HG03039 (cell line): Measurements from ENCODE around the gene MRPL40.

Experiments
- ATAC-seq: cut with Tn5 transposase; IDR thresholded peaks from one replicate; pipeline ENCODE4 v1.9.1; 2021; ENCODE audit warnings: mild to moderate bottlenecking, moderate library complexity; ENCODE audit not compliant: unreplicated experiment

MRPL40 gene

DNA sequence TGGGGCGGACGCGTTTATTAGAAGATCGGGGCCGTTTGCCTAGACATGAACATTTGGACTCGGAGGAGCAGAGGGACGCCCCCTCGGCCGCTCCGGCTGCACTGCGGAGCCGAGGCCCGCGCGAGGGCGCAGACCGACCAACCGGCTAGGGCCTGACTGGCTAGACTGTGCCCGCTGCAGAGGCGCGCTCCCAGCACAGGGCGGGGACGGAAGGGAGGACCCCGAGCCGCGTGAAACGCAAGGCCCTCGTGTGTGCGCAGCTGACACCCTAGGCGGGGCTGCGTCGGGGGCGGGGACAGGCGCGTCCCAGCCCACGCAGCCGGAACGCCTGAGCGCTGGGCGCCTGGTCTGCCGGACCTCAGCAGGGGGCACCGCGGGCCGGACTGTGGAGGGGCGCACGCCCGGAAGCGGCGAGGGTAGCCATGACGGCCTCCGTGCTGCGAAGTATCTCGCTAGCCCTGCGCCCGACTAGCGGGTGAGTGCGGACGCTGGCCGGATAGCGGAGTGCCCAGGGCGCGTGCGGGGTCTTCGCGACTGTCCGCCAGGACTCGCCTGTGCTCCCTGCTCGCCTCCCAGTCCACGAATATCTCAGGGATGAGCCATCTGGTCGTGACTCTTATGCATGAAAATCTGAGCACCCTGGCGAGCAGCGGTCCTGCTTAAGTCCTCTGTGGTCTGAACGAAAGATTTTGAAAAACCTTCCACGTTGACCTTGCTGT, at the start of gene MRPL40:
MRPL40 (plus strand) TSS at position 413 of the 719 bp plus-strand sequence; CDS start at position 423, 10 bp downstream.
- ATAC-seq: peak; percentile 65

DNA sequence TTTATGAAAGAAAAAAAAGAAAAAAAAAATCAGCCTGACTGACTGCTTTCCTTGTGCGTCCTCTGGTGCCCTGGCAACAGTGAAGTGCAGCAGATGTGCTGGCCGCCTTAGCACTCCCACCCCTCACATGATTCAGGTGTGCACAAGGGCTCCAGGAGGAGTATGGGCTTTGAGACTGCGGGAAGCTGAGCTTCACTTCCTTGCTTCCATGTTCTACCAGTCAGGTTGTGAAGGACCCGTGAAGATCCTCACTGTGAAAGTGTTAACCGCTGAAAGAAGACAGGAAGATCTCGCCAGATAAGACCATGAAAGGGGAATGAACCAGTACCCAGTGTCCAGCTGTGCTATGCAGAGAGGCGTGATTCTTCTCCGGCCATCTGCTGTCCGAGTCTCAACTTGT, 49.1 kb upstream of the MRPL40 start:
- no peak for ATAC-seq

DNA sequence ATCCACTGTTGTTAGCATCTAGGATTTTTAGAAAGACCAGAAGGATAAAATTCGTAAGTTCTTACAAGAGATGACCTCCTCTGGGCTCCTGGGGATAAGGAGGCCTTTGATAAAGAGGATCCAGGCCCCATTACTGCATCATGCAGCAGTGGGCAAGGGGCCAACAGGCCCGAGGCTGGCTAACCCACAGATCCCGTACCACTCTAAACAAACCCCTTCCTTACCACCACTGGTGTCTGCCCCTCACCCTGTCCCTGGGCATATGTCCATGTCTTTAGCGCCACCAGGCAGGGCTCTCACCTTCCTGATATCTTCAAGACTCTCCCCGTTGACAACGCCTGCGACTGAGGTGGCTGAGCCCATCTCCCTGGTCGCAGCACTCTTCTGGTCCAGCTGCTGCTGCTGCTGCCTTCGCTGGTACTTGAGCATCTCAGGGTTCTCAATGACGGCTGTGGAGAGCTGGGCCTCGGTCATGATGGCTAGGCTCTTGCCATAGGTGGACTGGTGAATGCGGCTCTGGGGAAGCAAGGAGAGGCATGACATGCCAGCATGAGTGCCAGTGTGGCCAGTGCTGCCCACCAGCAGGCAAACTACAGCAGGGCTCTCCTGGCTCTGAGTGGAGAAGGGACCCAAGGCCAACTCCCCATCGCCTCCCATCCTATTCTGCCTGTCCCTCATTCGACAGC, 47.0 kb upstream of the MRPL40 start:
- ATAC-seq: no peak

DNA sequence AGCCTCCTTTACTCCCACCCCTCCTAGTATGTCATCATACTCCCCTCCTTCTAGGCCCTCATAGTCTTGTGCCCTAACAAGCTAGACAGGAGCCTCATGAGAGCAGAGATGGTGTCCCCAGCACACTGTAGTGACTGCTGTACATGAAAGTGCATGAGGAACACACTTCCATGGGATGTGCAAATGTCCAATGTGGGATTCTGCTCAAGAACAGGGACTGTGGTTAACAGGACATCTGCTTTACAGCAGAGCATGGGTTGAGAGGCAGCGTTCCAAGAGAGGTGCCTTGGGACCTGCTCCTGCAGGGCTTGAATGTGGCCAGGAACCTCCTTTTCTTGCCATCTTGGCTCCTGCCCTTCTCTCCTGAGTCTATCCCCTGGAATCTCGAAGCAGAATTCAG, 46.1 kb upstream of the MRPL40 start:
- ATAC-seq: no peak

DNA sequence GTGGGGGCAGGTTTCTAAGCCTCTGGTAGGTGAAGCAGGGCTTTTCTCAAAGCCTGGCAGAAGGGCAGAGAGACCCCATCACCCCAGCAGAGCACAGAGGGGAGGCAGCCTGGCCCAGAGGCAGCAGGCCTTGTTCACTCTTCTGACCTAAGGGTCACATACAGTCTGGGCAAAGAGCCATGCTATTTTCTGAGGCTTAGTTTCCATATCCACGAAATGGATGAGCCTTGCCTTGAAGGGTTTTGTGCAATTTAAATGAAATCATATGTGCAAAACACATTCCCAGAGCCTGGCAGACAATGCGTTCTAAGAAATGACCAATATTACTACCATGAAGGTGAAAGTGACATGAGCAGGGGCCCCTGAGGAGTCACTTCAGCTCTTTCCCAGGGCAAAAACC, 45.3 kb upstream of the MRPL40 start:
- ATAC-seq: no peak

DNA sequence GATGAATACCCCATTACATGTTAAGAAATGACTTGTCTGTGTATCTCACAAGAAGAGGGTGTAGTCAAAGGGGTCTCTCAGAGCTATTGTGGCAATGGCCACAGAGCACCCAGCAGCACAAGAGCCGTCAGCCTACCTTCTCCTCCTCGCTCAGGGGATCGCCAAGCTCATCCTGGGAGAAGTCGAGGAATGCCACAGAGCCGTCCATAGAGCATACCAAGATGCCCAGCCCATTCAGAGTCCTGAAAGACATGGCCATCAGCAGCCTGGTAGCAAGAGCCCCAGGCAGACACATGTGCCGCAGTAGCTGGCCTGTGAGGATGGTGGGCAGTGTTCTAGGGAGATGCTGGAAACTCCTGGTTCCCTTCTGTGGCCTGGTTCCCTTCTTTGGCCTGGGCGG, 44.8 kb upstream of the MRPL40 start:
- ATAC-seq: no peak

DNA sequence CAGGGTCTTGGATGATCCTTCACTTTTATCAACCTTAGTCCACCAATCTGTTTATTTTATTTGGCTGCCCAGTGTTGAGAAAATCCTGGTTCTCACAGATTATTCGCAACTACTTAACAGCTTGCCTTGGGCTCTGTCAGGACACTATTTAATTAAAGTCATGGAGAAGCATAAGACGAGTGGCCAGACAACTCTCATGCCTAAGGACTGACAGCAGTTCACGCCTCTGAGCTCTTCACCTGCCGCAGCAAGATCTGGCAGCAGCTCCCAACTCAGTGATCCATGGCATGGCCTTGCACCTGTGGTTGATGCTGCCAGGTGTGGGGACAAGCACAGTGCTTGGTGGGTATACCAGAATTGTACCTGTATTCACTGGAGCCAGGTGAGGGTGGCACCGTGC, 38.6 kb upstream of the MRPL40 start:
- no peak for ATAC-seq

DNA sequence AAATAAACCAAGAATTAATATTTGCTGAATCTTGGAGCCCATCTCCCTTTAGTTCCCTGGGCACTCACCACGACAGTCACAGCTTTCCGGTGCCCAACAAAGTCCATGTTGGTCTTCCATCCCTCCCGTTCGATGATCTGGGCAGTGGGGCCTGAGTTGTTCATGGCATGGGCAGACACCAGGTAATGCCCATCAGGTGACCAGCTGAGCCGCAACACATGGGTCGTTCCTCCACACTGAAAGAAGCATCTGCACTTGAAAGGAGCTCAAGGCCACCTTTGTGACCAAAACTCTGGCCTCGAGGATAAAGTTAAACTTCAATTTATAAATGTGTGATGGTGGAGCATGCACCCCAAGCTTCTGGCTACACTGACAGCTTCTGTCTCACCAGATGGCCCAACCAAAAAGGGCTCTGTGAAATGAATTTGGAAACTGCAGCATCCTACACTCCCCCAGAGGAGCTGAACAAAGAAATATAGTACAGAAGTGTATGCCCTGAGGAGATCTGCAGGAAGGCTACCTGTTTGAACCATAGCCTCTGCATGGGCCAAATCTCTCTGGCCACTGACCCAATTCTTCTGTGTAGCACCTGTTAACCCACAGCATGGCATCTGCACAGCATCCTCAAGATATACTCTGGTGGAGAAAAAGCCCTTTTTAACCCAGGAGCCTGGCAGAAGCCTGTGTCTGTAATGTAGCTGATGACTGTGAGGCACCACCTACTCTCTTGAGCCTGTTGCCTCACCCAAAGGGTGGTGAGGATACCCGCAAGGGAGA, 37.9 kb upstream of the MRPL40 start:
- ATAC-seq: no peak

DNA sequence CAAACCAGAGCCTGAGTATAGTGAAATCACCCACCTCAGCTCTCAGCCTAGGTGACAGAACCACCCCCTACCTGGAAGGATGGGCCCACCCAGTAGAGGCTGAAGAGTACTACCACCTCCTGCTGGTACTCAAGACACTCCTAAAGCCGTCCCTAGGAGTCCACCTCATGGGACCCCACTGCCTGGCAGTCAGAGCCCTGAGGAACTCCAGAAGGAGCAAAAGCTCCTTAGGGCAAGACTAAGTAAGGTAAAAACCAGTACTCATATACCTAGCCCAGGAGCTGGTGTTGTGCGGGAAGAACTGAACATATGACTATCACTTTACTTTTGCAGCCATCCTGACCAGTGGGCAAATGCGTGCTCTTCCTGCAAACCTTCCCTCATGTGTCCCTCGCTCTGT, 37.1 kb upstream of the MRPL40 start:
- ATAC-seq: no peak

DNA sequence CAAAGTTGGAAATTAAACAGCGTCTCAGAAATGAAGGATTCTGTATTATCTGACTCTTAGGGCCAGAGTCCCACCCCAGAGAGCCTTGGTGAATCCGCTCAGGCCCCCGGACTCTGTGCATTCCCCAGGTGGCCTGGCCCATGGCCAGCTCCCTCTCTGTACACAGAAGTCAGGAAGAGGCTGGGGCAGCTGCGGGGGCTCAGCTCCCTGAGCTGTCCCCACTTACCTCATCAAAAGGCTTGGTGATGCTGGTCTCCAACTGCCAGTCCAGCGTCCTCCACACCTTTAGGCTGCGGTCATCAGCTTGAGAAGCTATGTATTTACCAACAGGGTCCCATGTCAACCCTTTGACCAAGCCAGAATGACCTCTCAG, 35.8 kb upstream of the MRPL40 start:
- ATAC-seq: no peak

DNA sequence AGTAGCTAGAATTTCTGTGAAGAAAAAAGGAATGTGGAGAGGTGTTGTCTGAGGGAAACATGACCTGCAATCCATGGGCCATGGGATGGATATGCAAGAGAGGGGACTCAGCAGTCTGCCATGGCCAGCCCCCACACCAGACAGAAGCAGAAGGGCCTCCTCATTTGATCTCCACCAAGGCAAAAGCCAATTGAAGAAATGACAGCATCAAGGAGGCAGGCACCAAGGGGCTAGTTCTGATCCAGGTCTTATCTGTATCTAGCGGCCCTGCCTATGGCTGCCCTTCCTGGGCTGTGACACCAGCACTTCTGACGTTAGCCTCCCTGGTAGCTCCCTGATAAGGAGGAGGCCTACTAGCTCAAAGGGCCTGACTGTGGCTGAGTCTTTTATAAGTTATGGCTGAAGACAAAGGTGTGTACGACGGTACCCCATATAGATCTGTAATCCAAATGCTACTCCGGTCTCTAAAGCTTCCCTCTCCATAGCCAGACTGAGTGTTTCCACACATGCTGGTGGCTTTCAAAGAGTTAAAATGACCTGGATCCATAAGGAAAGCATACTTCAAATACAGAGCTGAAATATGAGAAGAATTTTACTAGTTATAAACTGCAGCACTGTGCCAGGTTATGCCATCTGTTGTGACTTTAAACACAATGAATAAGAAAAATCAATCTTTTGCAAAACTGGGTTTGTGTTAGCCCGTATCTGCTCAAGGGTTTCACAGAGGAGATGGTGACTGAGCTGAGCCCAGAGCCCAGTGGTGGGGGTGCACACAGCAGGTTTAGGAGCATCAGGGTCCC, 35.2 kb upstream of the MRPL40 start:
- no peak for ATAC-seq

DNA sequence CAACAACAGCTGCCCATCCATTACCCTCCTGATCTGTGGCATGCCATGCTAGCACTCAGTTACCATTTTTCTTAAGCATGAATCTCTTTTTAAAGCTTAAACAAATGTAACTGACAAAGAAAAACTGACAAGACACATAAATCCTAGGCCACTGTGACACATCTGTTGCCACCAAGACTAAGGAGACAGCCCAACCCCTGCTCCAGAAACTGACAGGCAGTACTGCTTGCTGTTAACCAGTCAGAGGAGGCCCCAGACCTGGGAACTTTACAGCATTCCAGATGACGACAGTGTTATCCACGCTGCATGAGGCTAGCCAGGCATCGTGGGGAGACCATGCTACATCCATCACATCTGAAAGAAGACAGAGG, 34.6 kb upstream of the MRPL40 start:
- no peak for ATAC-seq

DNA sequence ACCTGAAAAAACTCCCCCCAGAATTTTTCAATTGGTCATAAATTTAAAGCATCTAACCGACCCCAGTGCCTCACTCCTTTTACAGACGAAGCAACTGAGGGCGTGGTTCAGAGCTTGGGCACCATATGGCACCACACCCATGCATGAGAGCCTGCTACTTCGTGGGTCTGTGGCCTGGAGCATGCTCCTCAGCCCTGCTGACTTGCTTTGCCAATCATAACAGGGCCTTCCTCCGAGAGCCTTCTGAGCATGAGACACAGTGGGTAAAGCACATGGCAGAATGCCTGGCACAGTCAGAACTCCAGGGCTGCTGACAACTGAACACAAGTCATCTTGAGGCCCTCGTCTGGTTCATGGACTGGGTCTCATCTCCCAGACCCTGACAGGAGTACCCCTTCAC, 34.1 kb upstream of the MRPL40 start:
- no peak for ATAC-seq

DNA sequence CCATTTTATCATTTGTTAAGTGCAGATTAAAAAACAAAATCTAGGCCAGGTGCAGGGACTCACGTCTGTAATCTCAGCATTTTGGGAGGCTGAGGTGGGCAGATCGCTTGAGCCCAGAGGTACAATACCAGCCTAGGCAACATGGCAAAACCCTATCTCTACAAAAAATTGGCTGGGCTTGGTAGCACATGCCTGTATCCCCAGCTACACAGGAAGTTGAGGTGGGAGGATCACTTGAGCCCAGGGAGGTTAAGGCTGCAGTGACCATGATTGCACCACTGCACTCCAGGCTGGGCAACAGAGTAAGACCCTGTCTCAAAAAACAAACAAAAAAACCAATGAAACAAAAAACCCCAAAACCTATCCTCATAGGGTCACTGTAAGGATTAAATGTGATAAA, 33.7 kb upstream of the MRPL40 start:
- ATAC-seq: no peak

DNA sequence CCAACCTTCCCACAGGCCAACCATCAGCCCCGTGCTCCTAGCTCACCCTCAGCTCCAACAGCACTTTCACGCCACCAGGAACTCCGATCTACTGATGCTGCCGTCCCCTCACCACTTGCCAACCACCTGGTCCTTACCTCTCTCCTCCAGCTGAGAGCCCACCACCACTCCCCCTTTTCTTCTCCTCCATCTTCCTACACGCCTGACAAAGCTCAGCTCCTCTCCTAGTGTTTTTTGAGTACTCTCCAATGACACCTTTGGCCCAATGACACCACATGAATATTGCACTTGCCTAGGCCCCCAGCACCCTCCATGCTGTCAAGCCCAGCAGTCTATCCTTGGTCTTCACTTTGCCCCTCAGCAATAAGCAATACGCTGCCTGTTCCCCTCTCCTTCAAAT, 31.5 kb upstream of the MRPL40 start:
- no peak for ATAC-seq

DNA sequence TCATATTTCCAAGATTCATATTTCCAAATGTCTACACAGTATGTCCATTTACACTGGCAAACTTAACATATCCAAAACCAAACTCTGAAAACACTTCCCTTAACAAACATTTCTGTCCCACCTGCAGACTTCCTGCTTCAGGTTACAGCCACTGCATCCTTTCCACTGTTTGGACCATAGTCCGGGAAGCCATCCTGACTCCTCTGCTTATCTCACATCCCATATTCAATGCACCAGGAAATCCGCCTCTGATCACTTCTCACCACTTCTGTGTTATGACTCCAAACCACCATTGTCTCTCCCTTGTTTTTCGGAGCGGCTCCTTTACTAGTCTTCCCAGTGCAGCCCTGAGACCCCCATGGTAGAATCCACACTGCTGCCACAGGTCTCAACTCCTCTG, 30.9 kb upstream of the MRPL40 start:
- ATAC-seq: no peak

DNA sequence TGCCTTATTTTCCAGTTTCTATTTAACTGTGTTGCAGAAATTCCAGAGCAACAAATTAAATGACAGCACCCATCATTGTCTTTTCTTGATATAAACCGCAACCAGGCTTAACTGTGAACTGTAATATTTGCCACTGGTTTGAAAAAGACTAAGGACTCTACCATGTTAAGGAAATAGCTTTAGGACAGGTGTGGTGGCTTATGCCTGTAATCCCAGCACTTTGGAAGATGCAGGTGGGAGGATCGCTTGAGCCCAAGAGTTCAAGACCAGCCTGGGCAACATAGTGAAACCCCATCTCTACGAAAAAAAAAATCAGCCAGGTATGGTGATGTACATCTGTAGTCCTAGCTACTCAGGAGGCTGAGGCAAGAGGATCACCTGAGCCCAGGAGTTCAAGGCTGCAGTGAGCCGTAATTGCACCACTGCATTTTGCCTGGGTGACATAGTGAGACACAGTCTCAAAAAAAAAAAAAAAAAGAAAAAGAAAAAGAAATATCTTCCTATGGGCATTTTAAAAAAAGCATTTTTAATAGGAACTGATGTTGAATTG, 29.6 kb upstream of the MRPL40 start:
- no peak for ATAC-seq

DNA sequence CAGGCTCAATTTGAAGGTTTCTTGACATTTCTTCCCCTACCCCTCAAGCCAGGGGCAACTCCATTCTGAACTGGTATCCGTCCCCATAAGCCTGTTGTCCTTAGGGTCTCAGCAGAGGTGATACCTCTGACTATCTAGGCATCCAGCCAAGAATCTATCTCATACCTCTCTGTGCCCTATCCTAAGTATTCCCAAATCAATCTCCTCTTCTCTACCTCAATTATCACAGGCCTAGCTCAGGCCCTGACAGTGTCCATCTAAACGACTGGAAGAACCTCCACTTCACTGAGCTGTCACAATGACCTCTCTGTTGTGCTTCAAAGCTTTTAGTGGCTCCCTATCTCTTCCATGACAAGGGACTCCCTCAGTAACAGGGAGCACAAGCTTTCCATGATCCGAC, 27.7 kb upstream of the MRPL40 start:
- ATAC-seq: no peak

DNA sequence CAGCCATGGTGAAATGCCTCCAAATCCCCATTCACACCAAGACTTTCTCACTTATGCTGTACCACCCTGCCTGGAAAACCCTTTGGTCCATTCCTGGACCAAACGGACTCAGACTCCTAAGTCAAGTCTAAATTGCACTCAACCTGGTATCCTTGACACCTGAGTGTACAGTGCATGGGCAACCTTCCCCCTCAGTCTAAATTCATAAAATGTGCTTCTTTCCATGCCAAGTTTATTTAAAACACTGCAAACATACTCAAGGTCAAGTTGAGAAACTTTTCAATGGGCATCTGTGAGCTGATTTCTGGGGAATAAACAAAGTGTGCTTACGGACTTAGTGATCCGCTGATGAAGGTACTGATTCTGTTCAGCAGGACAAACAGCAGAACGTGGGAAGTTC, 27.2 kb upstream of the MRPL40 start:
- no peak for ATAC-seq

DNA sequence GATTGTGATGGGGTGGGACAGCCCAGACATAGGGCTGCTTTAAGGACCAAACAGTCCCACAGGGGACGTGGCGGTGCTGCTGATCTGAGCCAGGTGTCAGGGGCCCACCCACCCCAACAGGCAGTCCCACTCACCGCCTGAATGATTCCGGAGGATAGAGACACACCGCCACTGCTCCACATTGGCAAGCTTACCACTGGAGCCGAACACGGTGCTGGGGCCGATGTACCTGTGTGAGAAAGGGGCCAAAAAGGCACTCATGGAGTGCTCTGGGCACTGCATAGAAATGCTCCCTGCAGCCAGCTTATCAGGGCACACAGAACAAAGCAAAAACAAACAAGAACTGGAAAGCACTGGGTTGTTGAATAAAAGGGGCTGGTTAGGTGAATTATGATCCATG, 26.7 kb upstream of the MRPL40 start:
- no peak for ATAC-seq

DNA sequence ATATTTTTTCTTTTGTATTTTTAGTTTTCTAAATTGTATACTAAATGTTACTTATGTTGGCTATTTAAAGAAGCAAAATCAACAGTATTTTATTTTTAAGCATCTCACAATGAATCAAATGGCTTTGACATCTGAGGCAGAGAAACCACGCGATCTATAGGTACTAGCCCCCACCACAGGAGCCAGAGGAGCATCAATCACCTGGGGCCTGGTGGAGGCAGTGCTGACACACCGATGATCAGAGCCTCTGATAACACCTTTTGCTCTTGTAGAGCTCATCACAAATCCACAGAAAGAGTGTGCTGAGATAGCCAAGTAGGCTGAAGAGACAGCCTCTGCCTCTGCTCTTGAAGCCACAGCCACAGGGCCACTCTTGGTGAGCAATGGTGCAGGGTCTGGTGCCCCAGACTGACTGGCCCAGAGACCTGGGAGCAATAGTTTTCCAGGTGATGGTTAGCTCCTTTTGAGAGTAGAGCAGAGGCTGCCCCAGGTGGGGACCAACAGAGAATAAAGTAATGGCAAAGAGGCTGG, 26.0 kb upstream of the MRPL40 start:
- ATAC-seq: no peak
